ENCODE results near the gene CKMT1B. TPM values are rescaled to one million over a fixed set of nuclear protein-coding genes. Genes with fewer than 3 reads are reported as not detected.
"Not testable (repeated sequence)": the region's sequence is repeated elsewhere in the genome, so short reads cannot be mapped to it uniquely, and the experiment has no call there.

CKMT1B gene
- total RNA-seq (not detected), polyA plus RNA-seq (not detected), total RNA-seq (not detected)

GRCh38 chr15:43593328-43594190, at the start of gene CKMT1B:
Gene CKMT1B (plus strand): TSS chr15:43594027. CDS start chr15:43594219, 192 bp downstream.
- H3K4me1 Mint-ChIP-seq; DNase-seq; H3K4me3 Mint-ChIP-seq; POLR2A ChIA-PET; H3K36me3 ChIP-seq (ENCODE audit: control insufficient read depth in 2 of 3, insufficient read depth in 3 of 3, low read length in 3 of 3); H3K9me3 Mint-ChIP-seq; H3K4me1 ChIP-seq (ENCODE audit: control insufficient read depth in 2 of 2, insufficient read depth in 2 of 2, low read length in 2 of 2); intact Hi-C loops (cut with micrococcal nuclease); H3K27me3 ChIP-seq (ENCODE audit: control insufficient read depth in 2 of 2, insufficient read depth in 2 of 2, low read length in 2 of 2); H3K36me3 Mint-ChIP-seq; H3K27ac Mint-ChIP-seq; H3K9me3 ChIP-seq (ENCODE audit: control insufficient read depth in 2 of 3, low read length in 3 of 3); CTCF ChIA-PET; H3K27ac ChIP-seq (ENCODE audit: low read depth, low read length); H3K4me3 ChIP-seq (ENCODE audit: low read length): not testable (repeated sequence)
- peak; percentile 22 for ATAC-seq
- peaks cover 13 to 15% (median 14%) of the 10 kb centered on the region in 5 donors for H3K27me3 Mint-ChIP-seq

GRCh38 chr15:43544266-43544665, 49.6 kb upstream of the CKMT1B start:
- ChIA-PET POLR2A (no interaction called here), CTCF (no interaction called here)
- Mint-ChIP-seq H3K36me3 (peaks cover 0 to 12% (median 12%) of the 10 kb centered on the region in 5 donors), H3K4me1 (peaks cover 0 to 7% (median 4%) of the 10 kb centered on the region in 7 donors), H3K27me3 (no peaks in the 10 kb centered on the region), H3K4me3 (no peak overlapping the region), H3K27ac (no peak overlapping the region), H3K9me3 (no peaks in the 10 kb centered on the region)
- DNase-seq (no peak), ATAC-seq (no peak)
- no peaks in the 10 kb centered on the region for H3K36me3 ChIP-seq (ENCODE audit: control insufficient read depth in 2 of 3, insufficient read depth in 3 of 3, low read length in 3 of 3)
- intact Hi-C loops (cut with micrococcal nuclease): loop anchor here in 1 of 2 donors (5.0 kb wide), 1 partner anchor 62 kb away; no protein-coding TSS in a partner anchor
- no peak overlapping the region for H3K4me3 ChIP-seq (ENCODE audit: low read length)
- H3K9me3 ChIP-seq (ENCODE audit: control insufficient read depth in 2 of 3, low read length in 3 of 3): no peaks in the 10 kb centered on the region
- H3K27me3 ChIP-seq (ENCODE audit: control insufficient read depth in 2 of 2, insufficient read depth in 2 of 2, low read length in 2 of 2): no peaks in the 10 kb centered on the region
- no peaks in the 10 kb centered on the region for H3K4me1 ChIP-seq (ENCODE audit: control insufficient read depth in 2 of 2, insufficient read depth in 2 of 2, low read length in 2 of 2)
- no peak overlapping the region for H3K27ac ChIP-seq (ENCODE audit: low read depth, low read length)

- intact Hi-C loops (cut with micrococcal nuclease): no loop called here
- Histone ChIP-seq H3K4me1 (ENCODE audit: control insufficient read depth in 2 of 2, insufficient read depth in 2 of 2, low read length in 2 of 2) (no peaks in the 10 kb centered on the region), H3K27me3 (ENCODE audit: control insufficient read depth in 2 of 2, insufficient read depth in 2 of 2, low read length in 2 of 2) (no peaks in the 10 kb centered on the region), H3K36me3 (ENCODE audit: control insufficient read depth in 2 of 3, insufficient read depth in 3 of 3, low read length in 3 of 3) (no peaks in the 10 kb centered on the region), H3K27ac (ENCODE audit: low read depth, low read length) (no peak overlapping the region), H3K9me3 (ENCODE audit: control insufficient read depth in 2 of 3, low read length in 3 of 3) (no peaks in the 10 kb centered on the region), H3K4me3 (ENCODE audit: low read length) (no peak overlapping the region)
- Mint-ChIP-seq H3K4me3 (no peak overlapping the region), H3K36me3 (peaks cover 0 to 18% (median 11%) of the 10 kb centered on the region in 5 donors), H3K27me3 (no peaks in the 10 kb centered on the region), H3K4me1 (peaks cover 0 to 7% (median 4%) of the 10 kb centered on the region in 7 donors), H3K27ac (no peak overlapping the region), H3K9me3 (no peaks in the 10 kb centered on the region)
- CTCF ChIA-PET: no interaction called here
- POLR2A ChIA-PET: no interaction called here
- DNase-seq (no peak), ATAC-seq (no peak)
Measured at GRCh38 chr15:43545426-43545825, 48.4 kb upstream of the CKMT1B start.

GRCh38 chr15:43547539-43547938, 46.3 kb upstream of the CKMT1B start:
- no peaks in the 10 kb centered on the region for H3K27me3 ChIP-seq (ENCODE audit: control insufficient read depth in 2 of 2, insufficient read depth in 2 of 2, low read length in 2 of 2)
- Mint-ChIP-seq H3K9me3 (no peaks in the 10 kb centered on the region), H3K4me3 (no peak overlapping the region), H3K27ac (no peak overlapping the region), H3K4me1 (no peaks in the 10 kb centered on the region), H3K36me3 (peaks cover 5 to 29% (median 18%) of the 10 kb centered on the region in 5 donors), H3K27me3 (no peaks in the 10 kb centered on the region)
- no peak overlapping the region for H3K4me3 ChIP-seq (ENCODE audit: low read length)
- intact Hi-C loops (cut with micrococcal nuclease): no loop called here
- ChIA-PET CTCF (no interaction called here), POLR2A (no interaction called here)
- no peak overlapping the region for H3K27ac ChIP-seq (ENCODE audit: low read depth, low read length)
- H3K4me1 ChIP-seq (ENCODE audit: control insufficient read depth in 2 of 2, insufficient read depth in 2 of 2, low read length in 2 of 2): no peaks in the 10 kb centered on the region
- no peaks in the 10 kb centered on the region for H3K36me3 ChIP-seq (ENCODE audit: control insufficient read depth in 2 of 3, insufficient read depth in 3 of 3, low read length in 3 of 3)
- DNase-seq: no peak
- no peak for ATAC-seq
- H3K9me3 ChIP-seq (ENCODE audit: control insufficient read depth in 2 of 3, low read length in 3 of 3): no peaks in the 10 kb centered on the region

GRCh38 chr15:43550527-43551363, 43.1 kb upstream of the CKMT1B start:
- intact Hi-C loops (cut with micrococcal nuclease): no loop called here
- POLR2A ChIA-PET: no interaction called here
- H3K27ac Mint-ChIP-seq: no peak overlapping the region

GRCh38 chr15:43552256-43552655, 41.6 kb upstream of the CKMT1B start:
- ATAC-seq: no peak
- H3K27ac ChIP-seq (ENCODE audit: low read depth, low read length): no peak overlapping the region
- Mint-ChIP-seq H3K27ac (no peak overlapping the region), H3K9me3 (peaks cover 0 to 2% (median 0%) of the 10 kb centered on the region in 11 donors), H3K36me3 (peaks cover 5 to 34% (median 22%) of the 10 kb centered on the region in 5 donors), H3K4me3 (no peak overlapping the region), H3K27me3 (no peaks in the 10 kb centered on the region), H3K4me1 (no peaks in the 10 kb centered on the region)
- peaks cover 0 to 10% (median 0%) of the 10 kb centered on the region in 3 experiments for H3K36me3 ChIP-seq (ENCODE audit: control insufficient read depth in 2 of 3, insufficient read depth in 3 of 3, low read length in 3 of 3)
- intact Hi-C loops (cut with micrococcal nuclease): no loop called here
- H3K4me3 ChIP-seq (ENCODE audit: low read length): no peak overlapping the region
- H3K9me3 ChIP-seq (ENCODE audit: control insufficient read depth in 2 of 3, low read length in 3 of 3): no peaks in the 10 kb centered on the region
- H3K4me1 ChIP-seq (ENCODE audit: control insufficient read depth in 2 of 2, insufficient read depth in 2 of 2, low read length in 2 of 2): no peaks in the 10 kb centered on the region
- CTCF ChIA-PET: interaction anchor here (0.7 kb wide), 1 partner anchor 1453 kb away, joined by 3 read pairs; no protein-coding TSS in a partner anchor
- H3K27me3 ChIP-seq (ENCODE audit: control insufficient read depth in 2 of 2, insufficient read depth in 2 of 2, low read length in 2 of 2): no peaks in the 10 kb centered on the region
- POLR2A ChIA-PET: no interaction called here
- no peak for DNase-seq

More at GRCh38 chr15:43550527-43551363, 43.1 kb upstream of the CKMT1B start:
- peaks cover 5 to 33% (median 18%) of the 10 kb centered on the region in 5 donors for H3K36me3 Mint-ChIP-seq
- H3K4me1 Mint-ChIP-seq: no peaks in the 10 kb centered on the region
- H3K36me3 ChIP-seq (ENCODE audit: control insufficient read depth in 2 of 3, insufficient read depth in 3 of 3, low read length in 3 of 3): no peaks in the 10 kb centered on the region
- no peak overlapping the region for H3K4me3 Mint-ChIP-seq
- DNase-seq (no peak), ATAC-seq (no peak)
- no peak overlapping the region for H3K27ac ChIP-seq (ENCODE audit: low read depth, low read length)
- no peaks in the 10 kb centered on the region for H3K9me3 ChIP-seq (ENCODE audit: control insufficient read depth in 2 of 3, low read length in 3 of 3)
- no peaks in the 10 kb centered on the region for H3K27me3 ChIP-seq (ENCODE audit: control insufficient read depth in 2 of 2, insufficient read depth in 2 of 2, low read length in 2 of 2)
- no peaks in the 10 kb centered on the region for H3K4me1 ChIP-seq (ENCODE audit: control insufficient read depth in 2 of 2, insufficient read depth in 2 of 2, low read length in 2 of 2)
- H3K4me3 ChIP-seq (ENCODE audit: low read length): no peak overlapping the region
- H3K27me3 Mint-ChIP-seq: no peaks in the 10 kb centered on the region
- H3K9me3 Mint-ChIP-seq: peaks cover 0 to 2% (median 0%) of the 10 kb centered on the region in 11 donors
- CTCF ChIA-PET: no interaction called here

All from naive thymus-derived CD4-positive, alpha-beta T cell (primary cell).